ENCODE data around the gene LOXL3. TPM values are rescaled to one million over a fixed set of nuclear protein-coding genes. Genes with fewer than 3 reads are reported as not detected.

The LOXL3 gene
- polyA plus RNA-seq, 1 of the 3 experiments (the other 2 are of a cell fraction) = 47.9 TPM

DNA sequence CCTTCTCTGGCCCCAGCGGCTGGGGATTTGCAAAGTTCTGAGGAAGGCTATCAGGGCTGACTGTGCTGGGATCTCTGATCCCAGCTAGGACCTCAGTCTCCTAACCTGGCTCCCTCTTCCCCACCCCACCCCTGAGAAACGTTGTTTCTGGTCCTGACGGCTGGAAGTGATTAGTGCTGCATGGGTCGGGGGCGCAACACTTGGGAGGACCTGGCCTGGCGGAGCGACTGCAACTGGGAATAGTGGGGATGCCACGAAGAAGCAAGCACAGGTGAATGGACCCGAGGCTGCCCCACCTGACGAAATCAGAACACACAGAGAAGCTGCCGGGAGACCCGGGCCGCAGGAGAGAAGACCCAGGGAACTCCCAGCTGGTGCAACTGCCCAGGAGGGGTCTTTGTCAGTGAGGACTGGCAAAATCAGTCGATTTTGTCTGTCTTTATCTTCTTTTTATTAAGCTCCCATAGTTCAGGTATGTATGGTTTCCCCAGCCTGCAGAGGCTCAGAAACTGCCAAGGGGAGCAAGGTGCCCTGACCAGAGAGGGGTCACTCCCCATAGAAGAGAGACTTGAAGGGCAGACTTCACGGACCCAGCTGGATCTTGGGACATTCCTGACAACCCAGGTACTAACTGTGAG lies 53.7 kb downstream of the LOXL3 start:
- H2AFZ ChIP-seq (ENCODE audit: low read depth) = no peak overlapping the region
- H3K27ac ChIP-seq (ENCODE audit: low read depth in 2 of 2, low read length in 1 of 2) = no peak overlapping the region; a peak in 1 of 4 replicates
- peak; percentile 47 for DNase-seq
- no peaks in the 10 kb centered on the region for H4K20me1 ChIP-seq (ENCODE audit: insufficient read depth)
- no peak overlapping the region for H3K9ac ChIP-seq
- H3K4me2 ChIP-seq = no peak overlapping the region
- no peaks in the 10 kb centered on the region for H3K9me3 ChIP-seq
- ChIA-PET CTCF (interaction anchor here (0.8 to 3.7 kb wide), 7 partner anchors 13 to 87 kb away, joined by 3 to 21 read pairs (median 3); partner anchors contain the start of genes AUP1, CCDC142, HTRA2 and TTC31), POLR2A (interaction anchor here (1.0 to 3.1 kb wide), 6 partner anchors 8 to 29 kb away, joined by 3 to 19 read pairs (median 8); partner anchors contain the start of genes AUP1, CCDC142, HTRA2 and MRPL53)
- peaks cover 3% of the 10 kb centered on the region for H3F3A ChIP-seq (replicated peaks; ENCODE audit: insufficient read depth)
- TF ChIP-seq USF2 (IDR thresholded peaks at IDR 0.05; ENCODE audit: borderline replicate concordance, low read depth, low read length) (no peak), SIN3A (IDR thresholded peaks at IDR 0.05; ENCODE audit: borderline replicate concordance, low read depth, low read length) (no peak), USF1 (IDR thresholded peaks at IDR 0.05; ENCODE audit: borderline replicate concordance, low read depth) (no peak), GABPA (IDR thresholded peaks at IDR 0.05; ENCODE audit: low read depth) (no peak), TAF1 (IDR thresholded peaks at IDR 0.05; ENCODE audit: borderline replicate concordance, low read depth, low read length) (no peak), EP300 (IDR thresholded peaks at IDR 0.05; ENCODE audit: borderline replicate concordance in 1 of 2, low read depth in 1 of 2, low read length in 1 of 2) (no peak), EZH2phosphoT487 (IDR thresholded peaks at IDR 0.05; ENCODE audit: borderline replicate concordance, low read depth) (no peak), FOXM1 (IDR thresholded peaks at IDR 0.05; ENCODE audit: low read depth) (no peak), YY1 (IDR thresholded peaks at IDR 0.05; ENCODE audit: low read depth) (no peak)
- TF ChIP-seq, protein P1, sequence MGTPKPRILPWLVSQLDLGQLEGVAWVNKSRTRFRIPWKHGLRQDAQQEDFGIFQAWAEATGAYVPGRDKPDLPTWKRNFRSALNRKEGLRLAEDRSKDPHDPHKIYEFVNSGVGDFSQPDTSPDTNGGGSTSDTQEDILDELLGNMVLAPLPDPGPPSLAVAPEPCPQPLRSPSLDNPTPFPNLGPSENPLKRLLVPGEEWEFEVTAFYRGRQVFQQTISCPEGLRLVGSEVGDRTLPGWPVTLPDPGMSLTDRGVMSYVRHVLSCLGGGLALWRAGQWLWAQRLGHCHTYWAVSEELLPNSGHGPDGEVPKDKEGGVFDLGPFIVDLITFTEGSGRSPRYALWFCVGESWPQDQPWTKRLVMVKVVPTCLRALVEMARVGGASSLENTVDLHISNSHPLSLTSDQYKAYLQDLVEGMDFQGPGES (IDR thresholded peaks at IDR 0.05; ENCODE audit: low read depth, low read length) = no peak
- peaks cover 0 to 22% of the 10 kb centered on the region in 2 experiments; a peak in 1 of 4 replicates for H3K4me1 ChIP-seq (ENCODE audit: control insufficient read depth in 1 of 2, insufficient read depth in 2 of 2, low read depth in 1 of 2, low read length in 1 of 2)
- peaks cover 7 to 8% of the 10 kb centered on the region in 2 experiments for H3K36me3 ChIP-seq (replicated peaks in 1 of 2; ENCODE audit: control insufficient read depth in 1 of 2, insufficient read depth in 2 of 2, low read length in 1 of 2)
- H3K79me2 ChIP-seq (ENCODE audit: insufficient read depth) = no peaks in the 10 kb centered on the region
- 84% methylated on average over 15 of the region's 15 CpGs for WGBS (ENCODE audit: low lambda C conversion rate)
- H3K27me3 ChIP-seq (ENCODE audit: insufficient read depth) = no peaks in the 10 kb centered on the region
- H3K4me3 ChIP-seq (ENCODE audit: low read depth in 2 of 2, low read length in 1 of 2) = no peak overlapping the region
- no peaks in the 10 kb centered on the region for H3K9me2 ChIP-seq

DNA sequence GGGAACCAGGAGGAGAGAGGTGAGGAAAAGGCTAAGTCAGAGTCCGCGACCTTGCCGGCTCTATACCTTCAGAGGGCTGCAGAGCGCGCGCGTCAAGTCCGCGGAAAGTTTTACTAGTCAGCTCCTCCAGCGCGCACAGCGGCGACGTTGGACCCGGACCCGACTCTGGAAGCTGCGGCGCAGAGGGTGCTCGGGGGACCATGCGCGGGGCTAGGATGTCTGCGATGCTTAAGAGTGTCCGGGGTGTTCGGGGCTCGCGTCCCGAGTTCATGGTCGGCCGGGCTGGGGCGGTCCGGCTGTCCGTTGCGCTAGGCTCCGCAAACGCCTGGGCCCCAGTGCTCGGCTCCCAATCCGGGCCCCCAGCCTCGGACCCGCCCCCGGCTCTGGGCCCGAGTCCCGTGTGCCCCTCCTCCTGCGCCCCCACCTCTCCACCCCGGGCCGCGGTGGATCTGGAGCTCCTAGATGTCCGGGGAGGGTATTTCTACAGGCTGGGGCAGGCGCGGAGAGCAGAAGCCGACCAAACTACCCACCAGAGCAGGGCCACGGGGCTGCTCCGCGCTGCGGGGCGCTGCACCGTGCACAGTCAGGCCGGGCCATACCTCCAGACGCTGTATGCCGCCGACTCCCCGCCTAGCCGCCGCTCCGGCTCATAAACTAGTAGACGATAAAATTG lies 54.3 kb downstream of the LOXL3 start, which contains the start of gene LBX2:
Gene LBX2 (minus strand): TSS at position 337 of the 673 bp plus-strand sequence. CDS start 66 bp downstream, at position 271.
- WGBS (ENCODE audit: low lambda C conversion rate) = 39% methylated on average over 33 of the region's 65 CpGs
- ChIA-PET POLR2A (interaction anchor here (2.2 to 3.1 kb wide), 2 partner anchors 11 to 30 kb away, joined by 9 to 10 read pairs; partner anchors contain the start of genes AUP1 and HTRA2), CTCF (interaction anchor here (0.9 to 3.7 kb wide), 5 partner anchors 14 to 87 kb away, joined by 3 to 21 read pairs (median 19); partner anchors contain the start of genes AUP1, CCDC142, HTRA2 and TTC31)
- H3K9me3 ChIP-seq = no peaks in the 10 kb centered on the region
- peak within 1 kb of the TSS in 1 of 2 experiments; percentile 24; a peak in 2 of 4 replicates for H3K4me3 ChIP-seq (ENCODE audit: low read depth in 2 of 2, low read length in 1 of 2)
- H3K27ac ChIP-seq (ENCODE audit: low read depth in 2 of 2, low read length in 1 of 2) = no peak within 1 kb of the TSS; a peak in 1 of 4 replicates
- H3K9ac ChIP-seq = no peak within 1 kb of the TSS
- H4K20me1 ChIP-seq (ENCODE audit: insufficient read depth) = no peaks in the 10 kb centered on the region
- no peaks in the 10 kb centered on the region for H3K9me2 ChIP-seq
- peak within 1 kb of the TSS; percentile 72 for H2AFZ ChIP-seq (ENCODE audit: low read depth)
- H3K4me1 ChIP-seq (ENCODE audit: control insufficient read depth in 1 of 2, insufficient read depth in 2 of 2, low read depth in 1 of 2, low read length in 1 of 2) = peaks cover 0 to 22% of the 10 kb centered on the region in 2 experiments; a peak in 1 of 4 replicates
- H3K79me2 ChIP-seq (ENCODE audit: insufficient read depth) = no peaks in the 10 kb centered on the region
- H3K4me2 ChIP-seq = peak within 1 kb of the TSS; percentile 26; the same call in 1 of the 2 replicates
- DNase-seq = peak; percentile 57
- H3K27me3 ChIP-seq (ENCODE audit: insufficient read depth) = no peaks in the 10 kb centered on the region
- H3F3A ChIP-seq (replicated peaks; ENCODE audit: insufficient read depth) = peaks cover 3% of the 10 kb centered on the region
- H3K36me3 ChIP-seq (replicated peaks in 1 of 2; ENCODE audit: control insufficient read depth in 1 of 2, insufficient read depth in 2 of 2, low read length in 1 of 2) = peaks cover under 1 to 1% of the 10 kb centered on the region in 2 experiments
- TF ChIP-seq RAD21 (IDR thresholded peaks at IDR 0.05; ENCODE audit: low read length) (no peak), SMC3 (IDR thresholded peaks at IDR 0.05; ENCODE audit: low read depth, low read length) (no peak), POLR2AphosphoS5 (IDR thresholded peaks at IDR 0.05; ENCODE audit: low read depth, low read length) (no peak), USF1 (IDR thresholded peaks at IDR 0.05; ENCODE audit: borderline replicate concordance, low read depth) (no peak), JUND (IDR thresholded peaks at IDR 0.05) (no peak), RCOR1 (IDR thresholded peaks at IDR 0.05; ENCODE audit: low read length) (no peak), CTCF (IDR thresholded peaks at IDR 0.05) (no peak), YY1 (IDR thresholded peaks at IDR 0.05; ENCODE audit: low read depth) (no peak), RXRA (IDR thresholded peaks at IDR 0.05; ENCODE audit: borderline replicate concordance, low read depth) (no peak), RFX5 (IDR thresholded peaks at IDR 0.05; ENCODE audit: low read length) (no peak), CHD2 (IDR thresholded peaks at IDR 0.05; ENCODE audit: low read length, partially characterized antibody) (no peak)
